Thyroid gland (tissue), 4 donors: Measurements from ENCODE around the gene PTP4A1.

ENCODE experiments used
- CTCF ChIP-seq, 6 experiments: fragments of 200-600 bp in 3 of 6; fragments of 450-650 bp in 3 of 6; sonication (generic) in 3 of 6; IDR thresholded peaks; one replicate each; pipeline ENCODE4 v1.5.1; 2016 to 2019; ENCODE audit warnings: antibody characterized with exemption in 6 of 6, mild to moderate bottlenecking in 2 of 6, inconsistent platforms in 1 of 6, moderate library complexity in 1 of 6
- POLR2A ChIP-seq, 2 donors: fragments of 450-650 bp; IDR thresholded peaks; one replicate each; pipeline ENCODE4 v1.6.1; 2017; ENCODE audit warnings: antibody characterized with exemption in 2 of 2, mild to moderate bottlenecking in 2 of 2, moderate library complexity in 1 of 2

- TF ChIP-seq CTCF (IDR thresholded peaks at IDR 0.05), result no peak
- TF ChIP-seq POLR2A (IDR thresholded peaks at IDR 0.05), result no peak
Measured at GRCh38 chr6:63525186-63525878, 46.9 kb upstream of the PTP4A1 start.
